Lower leg skin (tissue), 3 donors: ENCODE data around the gene FOXI1.

ENCODE experiments used
- CTCF ChIP-seq, 3 donors: fragments of 450-650 bp; IDR thresholded peaks; one replicate each; pipeline ENCODE4 v1.5.1; 2016; ENCODE audit warnings: antibody characterized with exemption in 3 of 3, mild to moderate bottlenecking in 3 of 3, moderate library complexity in 2 of 3
- POLR2A ChIP-seq, 2 donors: fragments of 450-650 bp; IDR thresholded peaks; one replicate each; pipeline ENCODE4 v1.6.1; 2016 to 2017; ENCODE audit warnings: antibody characterized with exemption in 2 of 2, mild to moderate bottlenecking in 1 of 2, moderate library complexity in 1 of 2

GRCh38 chr5:170113522-170113900 is 7.8 kb downstream of the FOXI1 start:
- TF ChIP-seq CTCF (IDR thresholded peaks at IDR 0.05) (no peak), POLR2A (IDR thresholded peaks at IDR 0.05) (no peak)
